Activated naive CD8-positive, alpha-beta T cell treated with anti-CD3 and anti-CD28 coated beads, Interleukin-2, amount 10 ng/mL, durations not matched to agents 7 days and 5 days (primary cell): Measurements from ENCODE around the gene CPED1. TPM values are rescaled to one million over a fixed set of nuclear protein-coding genes. Genes with fewer than 3 reads are reported as not detected.

Experiments used
- ATAC-seq: fragments of 150-1000 bp; cut with Tn5 transposase; one replicate; pipeline ENCODE4 v1.10.0; 2021; ENCODE audit warnings: low read depth, moderate library complexity
- POLR2A ChIA-PET: fragments of 350-600 bp; sonication (Branson Sonifier 250); formaldehyde crosslinking; loops from one replicate; lab custom pipeline; 2021; ENCODE audit warnings: antibody characterized with exemption; lab: Charles Lee
- DNase-seq: peaks from one replicate; pipeline ENCODE4 v3.0.0; 2021
- H3K27ac Mint-ChIP-seq: one replicate; pipeline ENCODE4 v1.8.0; 2022; ENCODE audit warnings: mild to moderate bottlenecking, mixed read lengths
- H3K27me3 Mint-ChIP-seq: one replicate; pipeline ENCODE4 v1.8.0; 2022; ENCODE audit warnings: mild to moderate bottlenecking, moderate library complexity, mixed read lengths
- H3K36me3 Mint-ChIP-seq: one replicate; pipeline ENCODE4 v1.8.0; 2021; ENCODE audit warnings: mild to moderate bottlenecking, mixed read lengths
- H3K4me1 Mint-ChIP-seq: one replicate; pipeline ENCODE4 v1.8.0; 2021; ENCODE audit warnings: mixed read lengths
- H3K4me3 Mint-ChIP-seq: one replicate; pipeline ENCODE4 v1.8.0; 2022; ENCODE audit warnings: mild to moderate bottlenecking, moderate library complexity, mixed read lengths
- H3K9me3 Mint-ChIP-seq: one replicate; pipeline ENCODE4 v1.8.0; 2021; ENCODE audit warnings: mixed read lengths
- total RNA-seq, 2 experiments: library from RNA; stranded (reverse); gene quantifications; one replicate each; pipeline ENCODE4 v1.2.3, GENCODE V29; 2021

CPED1 gene
- total RNA-seq, 2 experiments from 2014 or later, result not detected

DNA sequence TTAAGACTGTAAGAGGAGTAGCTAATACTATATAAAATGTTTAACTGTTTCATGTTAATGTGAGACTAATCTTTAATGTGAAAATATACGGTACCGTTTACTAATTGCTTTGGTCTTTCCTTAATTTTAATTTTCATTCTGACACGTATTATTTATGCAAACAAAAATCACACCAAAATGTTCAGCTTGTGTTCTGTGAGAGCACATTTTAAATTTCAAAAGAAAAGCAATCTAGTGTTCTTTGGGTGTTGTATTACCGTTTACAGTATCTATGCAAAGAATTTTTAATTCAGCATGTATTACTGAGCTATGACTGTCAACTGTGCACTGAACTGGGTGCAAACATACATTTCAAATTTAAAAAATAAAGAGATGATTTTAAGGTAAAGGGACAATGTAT, 342.5 kb downstream of the CPED1 start:
- H3K27me3 Mint-ChIP-seq, result peaks cover 70% of the 10 kb centered on the region
- H3K9me3 Mint-ChIP-seq, result no peaks in the 10 kb centered on the region
- H3K36me3 Mint-ChIP-seq, result no peaks in the 10 kb centered on the region
- H3K4me1 Mint-ChIP-seq, result peaks cover 10% of the 10 kb centered on the region
- H3K27ac Mint-ChIP-seq, result no peak overlapping the region
- H3K4me3 Mint-ChIP-seq, result no peak overlapping the region
- ATAC-seq (no peak), DNase-seq (no peak)
- POLR2A ChIA-PET, result no interaction called here

DNA sequence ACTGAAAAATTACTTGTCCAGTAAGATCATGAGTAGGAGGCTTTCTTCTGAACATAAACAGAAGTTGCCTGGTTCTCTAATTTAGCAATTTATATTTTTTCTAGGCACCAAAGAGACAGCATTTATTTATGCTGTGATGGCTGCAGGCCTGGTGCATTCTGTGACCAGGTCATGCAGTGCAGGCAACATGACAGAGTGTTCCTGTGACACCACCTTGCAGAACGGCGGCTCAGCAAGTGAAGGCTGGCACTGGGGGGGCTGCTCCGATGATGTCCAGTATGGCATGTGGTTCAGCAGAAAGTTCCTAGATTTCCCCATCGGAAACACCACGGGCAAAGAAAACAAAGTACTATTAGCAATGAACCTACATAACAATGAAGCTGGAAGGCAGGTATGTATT, 343.1 kb downstream of the CPED1 start:
- no peak for ATAC-seq
- H3K27ac Mint-ChIP-seq, result no peak overlapping the region
- peaks cover 10% of the 10 kb centered on the region for H3K4me1 Mint-ChIP-seq
- POLR2A ChIA-PET, result interaction anchor here (0.6 kb wide), 1 partner anchor 1198 kb away, joined by 3 read pairs; no protein-coding TSS in a partner anchor
- no peaks in the 10 kb centered on the region for H3K36me3 Mint-ChIP-seq
- no peak overlapping the region for H3K4me3 Mint-ChIP-seq
- no peak for DNase-seq
- peaks cover 68% of the 10 kb centered on the region for H3K27me3 Mint-ChIP-seq
- H3K9me3 Mint-ChIP-seq, result no peaks in the 10 kb centered on the region

DNA sequence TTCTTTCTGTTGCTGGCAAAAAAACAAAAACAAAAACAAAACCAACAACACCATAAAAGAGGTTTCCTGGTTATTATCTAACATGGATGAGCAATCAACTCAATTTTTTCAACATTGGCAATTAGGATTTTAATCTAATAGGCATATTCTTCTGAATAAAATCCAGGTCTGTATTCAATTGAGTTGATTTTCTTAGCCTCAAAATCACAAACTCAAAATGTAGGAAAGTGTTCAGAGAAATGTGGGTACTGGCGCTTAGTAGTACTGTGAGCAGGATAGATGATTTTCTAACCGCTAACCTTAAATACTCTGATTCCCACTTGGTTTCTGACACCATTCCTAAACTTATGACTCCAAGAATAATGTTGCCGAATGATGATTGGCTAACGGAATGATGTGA, 345.9 kb downstream of the CPED1 start:
- H3K27me3 Mint-ChIP-seq, result peaks cover 49% of the 10 kb centered on the region
- peaks cover 5% of the 10 kb centered on the region for H3K4me1 Mint-ChIP-seq
- H3K9me3 Mint-ChIP-seq, result no peaks in the 10 kb centered on the region
- POLR2A ChIA-PET, result no interaction called here
- DNase-seq (no peak), ATAC-seq (no peak)
- H3K4me3 Mint-ChIP-seq, result no peak overlapping the region
- no peak overlapping the region for H3K27ac Mint-ChIP-seq
- no peaks in the 10 kb centered on the region for H3K36me3 Mint-ChIP-seq

DNA sequence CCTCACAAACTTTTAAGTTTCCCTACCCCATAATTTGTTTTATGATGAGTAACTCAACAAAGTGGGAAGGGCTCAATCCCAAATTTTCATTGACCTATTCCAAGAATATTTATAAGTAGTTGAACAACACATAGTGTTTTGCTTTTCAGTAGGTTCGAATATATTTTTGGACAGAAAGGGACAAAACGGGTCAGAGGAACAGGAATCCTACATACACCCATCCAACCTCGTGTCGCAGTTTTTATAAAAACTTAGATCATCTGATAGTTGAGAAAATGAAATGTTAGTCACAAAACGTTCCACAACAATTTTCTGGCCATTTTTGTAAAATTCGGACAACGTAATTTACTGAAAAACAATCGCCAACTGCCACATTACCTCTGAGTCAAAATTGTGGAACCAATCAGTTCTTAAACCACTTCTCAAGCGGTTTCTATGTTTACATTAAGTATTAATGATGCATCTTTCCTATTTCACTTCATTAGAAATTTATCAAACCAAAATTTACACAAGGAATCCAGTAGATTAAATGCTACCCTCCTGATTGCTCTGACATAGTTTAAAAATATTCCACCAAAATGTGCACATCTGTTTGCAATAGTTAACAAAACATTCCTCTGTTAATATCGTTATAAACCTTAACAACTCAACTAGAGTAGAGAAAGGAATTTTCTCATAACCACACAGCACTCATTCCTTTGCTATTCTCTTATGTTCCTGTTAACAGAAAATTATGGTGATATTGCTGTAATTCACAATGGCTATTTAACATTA, 346.6 kb downstream of the CPED1 start:
- DNase-seq, result no peak

DNA sequence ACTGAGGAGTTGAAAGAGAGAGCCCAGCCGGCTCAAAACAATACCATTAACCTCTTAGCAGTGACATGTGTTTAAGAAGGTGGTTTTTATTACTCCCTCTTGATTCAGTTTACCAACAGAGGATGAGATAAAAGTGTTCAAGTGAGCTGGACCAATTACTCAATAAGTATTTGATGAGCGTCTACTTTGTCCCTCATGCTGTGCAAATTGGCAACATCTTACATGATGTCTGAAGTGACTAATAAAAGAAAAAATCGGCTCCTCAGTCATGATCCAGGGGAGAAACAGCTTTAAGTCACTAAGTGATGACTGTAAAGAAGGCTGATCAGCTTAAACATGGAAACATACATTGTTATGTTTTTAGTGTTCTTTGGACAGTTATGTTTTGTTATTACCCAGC, 348.1 kb downstream of the CPED1 start:
- DNase-seq, result no peak
- H3K36me3 Mint-ChIP-seq, result no peaks in the 10 kb centered on the region
- ATAC-seq, result no peak

More for the DNA sequence above, 346.6 kb downstream of the CPED1 start:
- H3K27ac Mint-ChIP-seq, result no peak overlapping the region
- no peak for ATAC-seq
- H3K36me3 Mint-ChIP-seq, result no peaks in the 10 kb centered on the region
- H3K4me1 Mint-ChIP-seq, result peaks cover 5% of the 10 kb centered on the region
- POLR2A ChIA-PET, result no interaction called here
- no peak overlapping the region for H3K4me3 Mint-ChIP-seq
- H3K27me3 Mint-ChIP-seq, result peaks cover 43% of the 10 kb centered on the region
- no peaks in the 10 kb centered on the region for H3K9me3 Mint-ChIP-seq

DNA sequence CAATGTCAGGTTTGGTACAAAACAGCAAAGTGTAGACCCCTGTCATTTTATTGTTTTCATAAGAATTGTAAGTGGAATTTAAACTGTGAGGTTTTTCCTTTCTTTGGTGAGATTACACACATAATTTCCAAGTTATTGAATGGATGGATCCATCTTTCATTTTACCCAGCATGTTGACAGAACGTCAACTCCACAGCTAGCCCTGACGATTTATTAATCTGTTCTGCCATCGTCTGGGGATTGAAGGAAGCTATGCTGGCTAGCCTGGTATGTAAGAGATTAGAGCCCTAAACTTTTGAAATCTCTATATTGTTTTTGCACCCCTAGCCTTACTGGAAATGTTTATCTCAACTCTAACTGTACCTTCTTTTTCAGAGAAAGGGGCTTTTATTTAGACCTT, 348.9 kb downstream of the CPED1 start:
- no peak overlapping the region for H3K27ac Mint-ChIP-seq
- H3K27me3 Mint-ChIP-seq, result peaks cover 21% of the 10 kb centered on the region
- POLR2A ChIA-PET, result no interaction called here
- ATAC-seq (no peak), DNase-seq (no peak)
- no peaks in the 10 kb centered on the region for H3K4me1 Mint-ChIP-seq
- H3K9me3 Mint-ChIP-seq, result no peaks in the 10 kb centered on the region
- H3K4me3 Mint-ChIP-seq, result no peak overlapping the region
- no peaks in the 10 kb centered on the region for H3K36me3 Mint-ChIP-seq

More for the DNA sequence above, 348.1 kb downstream of the CPED1 start:
- Mint-ChIP-seq H3K27ac (no peak overlapping the region), H3K27me3 (peaks cover 28% of the 10 kb centered on the region), H3K9me3 (no peaks in the 10 kb centered on the region), H3K4me1 (no peaks in the 10 kb centered on the region), H3K4me3 (no peak overlapping the region)
- POLR2A ChIA-PET, result no interaction called here

DNA sequence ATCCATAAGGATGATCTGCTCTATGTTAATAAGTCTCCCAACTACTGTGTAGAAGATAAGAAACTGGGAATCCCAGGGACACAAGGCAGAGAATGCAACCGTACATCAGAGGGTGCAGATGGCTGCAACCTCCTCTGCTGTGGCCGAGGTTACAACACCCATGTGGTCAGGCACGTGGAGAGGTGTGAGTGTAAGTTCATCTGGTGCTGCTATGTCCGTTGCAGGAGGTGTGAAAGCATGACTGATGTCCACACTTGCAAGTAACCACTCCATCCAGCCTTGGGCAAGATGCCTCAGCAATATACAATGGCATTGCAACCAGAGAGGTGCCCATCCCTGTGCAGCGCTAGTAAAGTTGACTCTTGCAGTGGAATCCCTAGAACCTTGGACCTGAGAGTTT, 350.6 kb downstream of the CPED1 start:
- POLR2A ChIA-PET, result no interaction called here
- Mint-ChIP-seq H3K27me3 (peaks cover 17% of the 10 kb centered on the region), H3K9me3 (no peaks in the 10 kb centered on the region), H3K4me3 (no peak overlapping the region), H3K36me3 (no peaks in the 10 kb centered on the region), H3K4me1 (no peaks in the 10 kb centered on the region), H3K27ac (no peak overlapping the region)
- DNase-seq (no peak), ATAC-seq (no peak)

DNA sequence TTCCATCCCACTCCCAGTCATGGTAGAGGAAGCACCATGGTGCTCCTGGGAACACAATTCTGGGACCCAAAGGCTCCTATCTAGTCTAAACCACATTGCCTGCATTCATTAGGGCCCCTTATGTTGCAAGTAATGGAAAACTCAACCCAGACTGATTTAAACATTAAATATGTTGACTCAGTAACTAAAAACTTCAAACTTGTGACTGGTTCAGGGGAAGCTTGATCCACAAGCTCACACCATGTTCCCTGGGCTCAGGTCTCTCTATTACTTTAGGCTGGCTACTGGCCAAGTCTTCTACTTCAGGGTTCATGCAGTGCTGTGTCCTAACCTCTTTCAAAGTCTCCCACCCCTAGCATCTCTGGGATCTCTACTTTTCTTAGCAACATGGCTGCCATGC, 353.4 kb downstream of the CPED1 start:
- DNase-seq (no peak), ATAC-seq (no peak)
- POLR2A ChIA-PET, result no interaction called here
- Mint-ChIP-seq H3K4me1 (no peaks in the 10 kb centered on the region), H3K27me3 (no peaks in the 10 kb centered on the region), H3K4me3 (no peak overlapping the region), H3K27ac (no peak overlapping the region), H3K36me3 (peaks cover 1% of the 10 kb centered on the region), H3K9me3 (no peaks in the 10 kb centered on the region)

DNA sequence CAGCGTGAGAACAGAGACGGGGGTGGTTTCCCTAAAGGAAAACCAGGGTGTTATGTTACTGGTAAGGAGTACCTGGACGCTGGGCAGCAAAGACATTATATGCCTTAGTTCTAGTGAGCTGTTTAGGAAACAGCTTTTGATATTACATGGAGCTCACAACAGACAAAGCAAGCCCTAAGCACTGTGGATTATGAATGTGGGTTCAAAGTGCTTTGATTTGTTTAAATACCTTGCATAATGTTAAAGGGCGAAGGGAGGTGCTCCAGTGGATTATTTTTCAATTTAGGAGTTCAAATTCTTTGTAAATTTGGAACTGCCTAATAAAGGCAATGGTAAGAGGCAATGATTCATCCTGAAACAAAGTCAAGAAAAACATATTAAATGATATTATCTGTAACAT, 354.1 kb downstream of the CPED1 start:
- Mint-ChIP-seq H3K36me3 (peaks cover 7% of the 10 kb centered on the region), H3K4me3 (no peak overlapping the region), H3K4me1 (no peaks in the 10 kb centered on the region), H3K27ac (no peak overlapping the region), H3K27me3 (no peaks in the 10 kb centered on the region), H3K9me3 (no peaks in the 10 kb centered on the region)
- POLR2A ChIA-PET, result no interaction called here
- ATAC-seq (no peak), DNase-seq (no peak)

DNA sequence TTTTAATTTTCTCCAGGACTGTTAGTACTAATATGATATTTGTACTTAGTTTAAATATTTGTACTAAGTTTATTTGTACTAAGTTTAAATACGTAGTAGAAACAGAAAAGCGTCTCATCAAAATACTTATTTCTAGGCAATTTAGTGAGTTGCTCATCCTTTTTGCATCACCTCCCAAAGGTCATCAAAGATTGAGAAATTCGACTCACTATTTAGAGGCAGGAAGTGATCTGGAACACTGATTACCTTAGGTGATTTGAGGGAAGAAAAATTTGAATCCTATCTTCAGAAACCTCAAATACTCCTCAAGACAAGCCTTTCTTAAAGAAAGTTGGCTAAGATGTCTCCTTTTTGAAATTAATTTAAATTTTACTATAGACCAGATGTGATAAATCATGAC, 354.8 kb downstream of the CPED1 start:
- no peak overlapping the region for H3K4me3 Mint-ChIP-seq
- ATAC-seq (no peak), DNase-seq (no peak)
- no peaks in the 10 kb centered on the region for H3K27me3 Mint-ChIP-seq
- POLR2A ChIA-PET, result no interaction called here
- peaks cover 7% of the 10 kb centered on the region for H3K36me3 Mint-ChIP-seq
- H3K27ac Mint-ChIP-seq, result no peak overlapping the region
- H3K9me3 Mint-ChIP-seq, result no peaks in the 10 kb centered on the region
- H3K4me1 Mint-ChIP-seq, result no peaks in the 10 kb centered on the region

DNA sequence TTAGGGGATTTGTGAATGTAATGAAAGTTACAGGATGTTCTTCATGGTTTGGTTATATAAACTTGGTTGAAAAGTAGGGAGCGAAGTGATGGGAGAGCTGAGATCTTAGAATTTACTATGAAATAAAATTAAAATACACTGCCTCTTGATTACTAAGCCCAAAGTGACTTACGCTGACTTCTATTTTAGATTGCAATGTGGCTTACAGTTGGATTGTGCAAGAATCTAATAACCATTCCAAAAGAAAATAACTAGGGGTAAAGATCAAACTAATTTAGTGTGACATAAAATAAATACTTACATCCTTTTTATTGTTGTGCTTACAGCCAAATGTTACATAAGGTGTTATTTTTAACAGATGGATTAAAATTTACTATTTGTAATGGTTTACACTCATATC, 355.6 kb downstream of the CPED1 start:
- Mint-ChIP-seq H3K4me3 (no peak overlapping the region), H3K9me3 (no peaks in the 10 kb centered on the region), H3K4me1 (no peaks in the 10 kb centered on the region), H3K27me3 (no peaks in the 10 kb centered on the region), H3K36me3 (peaks cover 7% of the 10 kb centered on the region), H3K27ac (no peak overlapping the region)
- DNase-seq, result no peak
- no peak for ATAC-seq
- POLR2A ChIA-PET, result no interaction called here

DNA sequence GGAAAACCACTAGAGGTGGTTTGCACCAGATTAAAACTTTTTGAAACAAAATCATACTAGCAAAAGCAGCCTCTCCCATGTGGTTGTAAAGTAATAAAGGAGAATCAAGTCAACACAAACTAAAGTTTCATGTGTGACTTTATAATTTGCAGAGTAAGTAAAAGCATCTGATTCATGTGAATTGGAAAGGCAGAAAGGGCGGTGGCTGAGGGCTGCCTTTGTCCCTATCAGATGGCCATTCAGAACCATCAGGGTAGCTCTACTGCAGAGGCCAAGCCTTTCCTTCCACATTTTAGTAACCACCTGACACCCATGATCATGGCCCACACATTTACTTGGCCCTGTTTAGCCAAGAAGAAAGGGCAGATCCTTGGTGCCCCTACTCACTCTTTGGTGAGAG, 356.0 kb downstream of the CPED1 start:
- no peak for ATAC-seq
- Mint-ChIP-seq H3K27ac (no peak overlapping the region), H3K9me3 (no peaks in the 10 kb centered on the region), H3K27me3 (no peaks in the 10 kb centered on the region), H3K4me1 (no peaks in the 10 kb centered on the region), H3K4me3 (no peak overlapping the region), H3K36me3 (peaks cover 7% of the 10 kb centered on the region)
- POLR2A ChIA-PET, result no interaction called here
- no peak for DNase-seq
